PFSK-1 (cell line): Measurements from ENCODE around the gene C17orf107.
A peak's percentile ranks its signal among the peaks of the same experiment; 100 is the strongest.

Experiments used
- FOXP2 ChIP-seq: optimal IDR thresholded peaks from 2 replicates; pipeline ENCODE3; 2011; ENCODE audit warnings: borderline replicate concordance, control low read depth, inconsistent platforms; ENCODE audit not compliant: insufficient read depth; ENCODE audit errors: extremely low read length, extremely low read depth
- POLR2AphosphoS5 ChIP-seq: IDR thresholded peaks from 2 replicates; pipeline ENCODE4 v1.6.1; 2012; ENCODE audit warnings: low read depth, mild to moderate bottlenecking, control low read depth, low read length, moderate library complexity
- SIN3A ChIP-seq: IDR thresholded peaks from 2 replicates; pipeline ENCODE4 v1.6.1; 2012; ENCODE audit warnings: mild to moderate bottlenecking, low read length, moderate library complexity, borderline replicate concordance; ENCODE audit not compliant: insufficient read depth
- TAF1 ChIP-seq: IDR thresholded peaks from 2 replicates; pipeline ENCODE4 v1.6.1; 2012; ENCODE audit warnings: low read length, control low read depth, borderline replicate concordance; ENCODE audit not compliant: insufficient read depth
- TF ChIP-seq, protein P1 (sequence below), 2 experiments: IDR thresholded peaks; 2 replicates each; pipeline versions ENCODE4 v1.6.1 to v1.8.0; 2011 to 2012; ENCODE audit warnings: low read depth in 2 of 2, low read length in 2 of 2, control low read depth in 1 of 2, inconsistent platforms in 1 of 2, mild to moderate bottlenecking in 1 of 2, moderate library complexity in 1 of 2; ENCODE audit not compliant: insufficient read depth in 1 of 2

Gene C17orf107

DNA sequence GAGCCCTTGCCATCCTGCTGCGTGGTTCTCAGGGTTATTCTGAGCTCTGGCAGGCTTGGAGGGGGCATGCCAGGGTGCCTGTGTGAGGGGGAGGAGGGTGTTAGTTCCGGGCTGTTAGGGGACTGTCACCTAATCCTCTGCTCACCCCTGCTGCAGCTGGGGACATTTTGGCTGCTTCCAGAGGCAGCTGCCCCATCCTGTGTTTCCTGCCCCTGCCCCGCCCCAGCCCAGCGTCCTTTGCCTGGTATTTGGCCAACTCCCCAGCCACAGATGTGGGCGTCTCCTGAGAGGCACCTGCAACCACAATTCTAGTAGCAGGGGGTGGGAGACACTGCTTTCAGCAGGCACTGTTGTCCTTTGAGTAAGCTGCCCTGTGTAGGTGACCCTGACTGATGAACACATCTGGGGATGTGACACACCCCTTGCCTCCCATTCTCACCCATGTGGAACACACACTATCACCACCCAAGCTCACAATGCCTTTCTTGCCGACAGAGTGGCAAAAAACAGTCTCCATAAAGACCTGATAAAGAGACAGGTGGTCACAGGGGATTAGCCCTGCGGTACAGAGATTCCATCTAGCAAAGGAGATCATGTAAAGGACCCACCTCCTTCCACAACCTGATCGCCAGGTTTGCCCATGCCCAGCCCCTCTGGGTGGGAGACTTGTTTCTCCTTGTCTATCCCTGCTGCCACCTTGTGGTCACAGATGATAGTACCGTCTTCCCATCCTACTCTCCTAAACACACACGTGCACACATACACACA lies 3.9 kb downstream of the C17orf107 start, which contains the start of gene CHRNE:
CHRNE (minus strand) TSS at position 48 of the 768 bp plus-strand sequence; CDS start at position 13, 35 bp downstream.
- no peak for TF ChIP-seq POLR2AphosphoS5
- TF ChIP-seq TAF1, result no peak
- no peak for TF ChIP-seq FOXP2
- TF ChIP-seq, protein P1, sequence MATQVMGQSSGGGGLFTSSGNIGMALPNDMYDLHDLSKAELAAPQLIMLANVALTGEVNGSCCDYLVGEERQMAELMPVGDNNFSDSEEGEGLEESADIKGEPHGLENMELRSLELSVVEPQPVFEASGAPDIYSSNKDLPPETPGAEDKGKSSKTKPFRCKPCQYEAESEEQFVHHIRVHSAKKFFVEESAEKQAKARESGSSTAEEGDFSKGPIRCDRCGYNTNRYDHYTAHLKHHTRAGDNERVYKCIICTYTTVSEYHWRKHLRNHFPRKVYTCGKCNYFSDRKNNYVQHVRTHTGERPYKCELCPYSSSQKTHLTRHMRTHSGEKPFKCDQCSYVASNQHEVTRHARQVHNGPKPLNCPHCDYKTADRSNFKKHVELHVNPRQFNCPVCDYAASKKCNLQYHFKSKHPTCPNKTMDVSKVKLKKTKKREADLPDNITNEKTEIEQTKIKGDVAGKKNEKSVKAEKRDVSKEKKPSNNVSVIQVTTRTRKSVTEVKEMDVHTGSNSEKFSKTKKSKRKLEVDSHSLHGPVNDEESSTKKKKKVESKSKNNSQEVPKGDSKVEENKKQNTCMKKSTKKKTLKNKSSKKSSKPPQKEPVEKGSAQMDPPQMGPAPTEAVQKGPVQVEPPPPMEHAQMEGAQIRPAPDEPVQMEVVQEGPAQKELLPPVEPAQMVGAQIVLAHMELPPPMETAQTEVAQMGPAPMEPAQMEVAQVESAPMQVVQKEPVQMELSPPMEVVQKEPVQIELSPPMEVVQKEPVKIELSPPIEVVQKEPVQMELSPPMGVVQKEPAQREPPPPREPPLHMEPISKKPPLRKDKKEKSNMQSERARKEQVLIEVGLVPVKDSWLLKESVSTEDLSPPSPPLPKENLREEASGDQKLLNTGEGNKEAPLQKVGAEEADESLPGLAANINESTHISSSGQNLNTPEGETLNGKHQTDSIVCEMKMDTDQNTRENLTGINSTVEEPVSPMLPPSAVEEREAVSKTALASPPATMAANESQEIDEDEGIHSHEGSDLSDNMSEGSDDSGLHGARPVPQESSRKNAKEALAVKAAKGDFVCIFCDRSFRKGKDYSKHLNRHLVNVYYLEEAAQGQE (IDR thresholded peaks at IDR 0.05; ENCODE audit: insufficient read depth in 1 of 2, low read depth in 2 of 2, low read length in 2 of 2), result no peak
- TF ChIP-seq SIN3A, result no peak

DNA sequence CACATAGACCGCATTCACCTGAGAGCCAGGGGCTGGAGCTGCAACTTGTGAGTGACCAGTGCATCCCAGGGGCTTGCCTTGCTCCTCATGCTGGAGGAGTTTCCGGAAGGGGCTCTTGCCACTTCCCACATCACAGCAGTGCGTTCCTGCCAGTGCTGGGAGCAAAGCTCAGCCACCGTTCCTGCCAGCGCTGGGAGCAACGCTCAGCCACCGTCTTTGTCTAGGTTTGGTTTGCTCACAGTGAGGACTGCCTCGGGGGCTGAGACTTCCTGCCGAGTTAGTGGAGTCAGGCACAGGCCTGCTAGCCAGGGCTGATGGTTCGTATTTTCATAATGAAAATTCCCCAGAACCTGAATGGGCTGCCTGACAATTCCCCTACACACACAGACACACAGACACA lies 9.0 kb downstream of the C17orf107 start:
- TF ChIP-seq TAF1 (0 out of 2 replicates have a peak, but pooled peaks have one; percentile 42), POLR2AphosphoS5 (peak; percentile 49; the same call in 1 of the 2 replicates), FOXP2 (no peak), SIN3A (no peak)
- TF ChIP-seq, protein P1 (IDR thresholded peaks at IDR 0.05; ENCODE audit: insufficient read depth in 1 of 2, low read depth in 2 of 2, low read length in 2 of 2), result 0 out of 4 replicates have a peak, but pooled peaks of 1 of the 2 experiments have one; percentile 11

DNA sequence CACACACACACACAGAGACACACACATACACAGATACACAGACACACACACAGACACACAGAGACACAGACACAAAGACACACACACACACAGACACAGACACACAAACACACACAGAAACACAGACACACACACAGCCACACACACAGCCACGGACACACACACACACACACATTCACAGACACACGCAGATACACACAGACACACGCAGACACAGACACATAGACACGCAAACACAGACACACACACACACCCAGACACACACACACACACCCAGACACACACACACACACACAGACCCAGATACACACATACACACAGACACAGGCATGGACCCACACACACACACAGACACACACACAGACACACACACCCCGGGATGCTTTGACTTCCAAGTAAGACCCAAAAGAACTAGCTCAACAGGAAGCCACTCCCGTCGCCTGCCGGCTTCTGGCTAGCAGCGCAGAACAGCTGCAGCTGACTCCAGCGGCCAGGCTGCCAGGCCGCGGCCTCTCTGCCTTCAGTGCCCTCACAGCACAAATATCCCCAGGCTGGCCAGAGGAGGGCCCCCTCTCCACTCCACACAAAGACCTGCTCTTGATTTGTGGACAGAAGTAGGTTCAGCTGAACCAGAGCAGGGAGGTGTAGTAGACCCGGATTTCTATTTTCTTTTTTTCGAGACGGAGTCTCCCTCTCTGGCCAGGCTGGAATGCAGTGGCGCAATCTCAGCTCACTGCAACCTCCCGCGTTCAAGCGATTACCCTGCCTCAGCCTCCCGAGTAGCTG lies 9.6 kb downstream of the C17orf107 start:
- TF ChIP-seq TAF1 (peak; percentile 70; the same call in 1 of the 2 replicates), POLR2AphosphoS5 (no peak; the same call in 1 of the 2 replicates), FOXP2 (peak; percentile 51)
- TF ChIP-seq, protein P1 (IDR thresholded peaks at IDR 0.05; ENCODE audit: insufficient read depth in 1 of 2, low read depth in 2 of 2, low read length in 2 of 2), result peak in 1 of 2 experiments; percentile 6; a peak in 1 of 4 replicates

DNA sequence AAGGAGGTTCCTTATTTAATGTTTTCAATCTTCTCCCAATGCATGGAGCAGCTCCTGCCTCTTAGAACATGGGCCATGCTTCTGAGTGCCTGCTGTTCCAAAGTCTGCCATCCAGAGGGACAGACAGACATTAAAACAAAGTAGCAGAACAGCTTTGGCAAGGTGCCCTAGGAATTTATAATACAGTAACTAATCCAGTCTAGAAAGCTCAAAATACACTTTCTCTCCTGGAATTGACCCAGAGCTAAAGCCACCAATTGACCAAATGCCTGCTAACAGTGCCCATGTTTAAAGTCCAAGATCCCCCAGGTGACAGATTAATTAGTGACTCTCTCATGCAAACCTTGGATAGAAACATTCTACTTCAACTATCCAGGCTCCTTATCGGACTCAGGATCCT lies 14.7 kb downstream of the C17orf107 start:
- TF ChIP-seq, protein P1 (IDR thresholded peaks at IDR 0.05; ENCODE audit: insufficient read depth in 1 of 2, low read depth in 2 of 2, low read length in 2 of 2), result no peak
- TF ChIP-seq POLR2AphosphoS5, result no peak
- no peak for TF ChIP-seq TAF1
- no peak for TF ChIP-seq SIN3A
- no peak for TF ChIP-seq FOXP2
